Medulla oblongata (tissue), 1 donor: ENCODE data around the gene C1RL.

Experiments
- DNase-seq: peaks from one replicate; pipeline ENCODE4 v3.0.0-alpha.2; 2015; ENCODE audit errors: extremely low spot score

The C1RL gene

DNA sequence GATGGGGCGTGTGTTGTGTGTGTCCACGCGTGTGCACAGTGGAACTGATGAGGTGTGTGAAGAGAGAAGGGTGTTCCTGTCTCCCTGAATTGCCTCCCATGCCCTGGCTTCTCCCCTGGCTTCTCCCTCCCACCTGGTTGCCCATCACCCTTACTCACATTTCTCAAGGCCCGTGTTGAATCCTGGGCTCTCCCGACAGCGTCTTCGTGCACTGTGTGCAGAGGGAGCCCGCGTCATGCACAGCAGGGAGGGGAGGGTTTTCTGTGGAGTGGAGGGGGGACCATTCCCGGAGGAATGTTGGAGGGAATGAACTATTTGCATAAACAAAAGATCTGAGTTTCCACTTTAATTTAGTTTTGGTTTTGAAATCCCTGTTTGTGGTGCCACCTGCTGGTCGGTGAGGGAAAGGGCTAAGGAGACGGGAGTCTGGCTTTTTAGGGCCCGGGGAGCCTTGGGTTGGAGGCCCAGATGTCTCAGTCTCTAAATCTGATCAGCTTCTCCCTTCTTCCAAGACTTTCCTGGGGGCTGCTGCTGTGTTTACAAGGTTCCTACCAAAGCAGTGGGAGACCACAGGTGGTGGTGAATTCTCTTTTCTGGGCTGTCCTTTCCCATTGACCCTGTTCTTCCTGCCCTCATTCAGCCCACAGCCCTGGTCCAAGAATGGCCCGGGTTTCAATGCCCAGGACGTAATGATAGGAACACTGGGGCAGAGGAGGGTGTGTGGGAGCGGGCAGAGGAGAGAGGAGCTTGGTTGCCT lies 16.6 kb downstream of the C1RL start, which contains the start of gene C1R:
C1R (minus strand) TSS at position 217 of the 757 bp plus-strand sequence; CDS start at position 160, 57 bp downstream.
- peak; percentile 77 for DNase-seq

DNA sequence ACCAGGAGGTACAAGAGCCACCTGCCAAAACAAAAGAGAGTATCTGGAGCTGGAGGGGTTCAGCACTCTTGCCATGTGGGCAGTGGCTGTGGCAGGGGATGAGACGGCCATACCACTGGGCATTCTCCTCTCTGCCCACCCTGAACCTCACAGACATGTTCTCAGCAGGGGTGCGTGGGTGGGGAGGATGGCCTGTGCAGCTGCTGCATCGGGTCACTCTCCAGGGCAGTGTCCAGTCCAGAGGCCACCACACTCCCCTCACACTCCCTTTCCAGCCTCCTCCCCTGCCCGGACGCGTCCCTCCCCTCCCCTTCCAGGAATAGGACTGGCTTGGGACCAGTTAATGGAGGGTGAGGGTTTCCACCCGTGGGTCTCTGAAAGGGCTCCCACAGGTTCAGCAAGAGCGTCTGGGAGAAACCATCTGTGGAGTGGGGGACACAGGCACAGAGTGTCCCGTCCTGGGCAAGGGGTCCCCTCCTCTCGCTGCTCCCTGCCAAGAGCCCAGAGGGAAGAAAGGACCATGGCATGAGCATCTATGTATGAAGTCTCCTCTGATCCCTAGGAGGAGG lies 17.3 kb downstream of the C1RL start:
- no peak for DNase-seq

DNA sequence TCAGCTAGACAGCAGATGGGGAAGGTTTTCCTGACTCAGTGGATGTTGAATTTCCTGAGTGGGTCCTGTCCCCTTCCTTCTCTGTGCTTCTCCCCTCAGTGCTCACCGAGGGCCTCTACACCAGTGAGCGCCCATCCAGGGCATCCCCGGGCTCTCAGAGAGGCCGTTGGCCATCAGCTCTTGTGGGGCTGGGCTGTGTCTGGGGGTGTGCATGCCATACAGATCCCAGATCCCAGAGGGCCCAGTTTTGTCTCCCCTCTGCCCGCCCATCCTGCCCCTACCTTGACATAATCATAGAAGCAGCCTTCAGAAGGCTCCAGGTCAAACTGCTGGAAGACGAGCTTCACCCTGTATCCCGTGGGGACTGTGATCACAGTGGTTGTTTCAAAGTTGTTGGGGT lies 17.8 kb downstream of the C1RL start:
- DNase-seq: no peak

DNA sequence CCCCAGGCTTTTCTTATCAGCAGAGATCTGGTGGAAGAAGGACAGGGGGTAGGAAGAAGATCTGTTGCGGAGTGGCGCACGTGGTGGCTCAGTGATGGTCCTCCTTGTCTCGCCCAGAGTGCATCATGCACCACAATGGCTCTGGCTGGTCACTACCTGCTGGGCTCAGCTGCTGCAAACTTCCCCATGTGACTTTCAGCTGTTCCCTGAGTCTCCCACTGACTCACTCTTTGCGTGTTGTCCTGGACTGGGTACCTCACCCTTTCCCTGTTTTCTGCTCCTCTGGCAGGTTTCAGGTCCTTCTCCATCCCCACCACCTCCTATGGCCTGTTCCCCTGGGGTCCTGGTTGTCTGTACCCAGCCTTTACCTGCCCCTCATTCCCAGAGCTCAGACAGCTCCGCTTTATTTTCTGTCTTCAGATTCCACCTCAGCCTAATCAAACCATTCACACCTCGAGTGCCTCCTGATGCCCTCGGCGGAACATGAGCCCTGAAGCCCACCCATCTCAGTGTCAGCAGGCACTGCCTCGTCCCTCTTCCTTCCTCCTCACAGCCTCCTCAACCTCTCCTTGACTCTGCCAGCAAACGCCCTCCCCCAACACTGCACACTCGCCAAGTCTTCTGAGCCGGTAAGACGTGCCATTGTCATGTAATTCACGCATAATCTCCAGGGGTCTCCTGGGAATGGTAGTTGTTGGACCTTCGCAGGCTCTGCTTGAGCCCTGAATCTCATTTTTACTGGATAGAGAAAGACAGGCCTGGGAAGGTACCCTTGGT lies 18.6 kb downstream of the C1RL start:
- no peak for DNase-seq

DNA sequence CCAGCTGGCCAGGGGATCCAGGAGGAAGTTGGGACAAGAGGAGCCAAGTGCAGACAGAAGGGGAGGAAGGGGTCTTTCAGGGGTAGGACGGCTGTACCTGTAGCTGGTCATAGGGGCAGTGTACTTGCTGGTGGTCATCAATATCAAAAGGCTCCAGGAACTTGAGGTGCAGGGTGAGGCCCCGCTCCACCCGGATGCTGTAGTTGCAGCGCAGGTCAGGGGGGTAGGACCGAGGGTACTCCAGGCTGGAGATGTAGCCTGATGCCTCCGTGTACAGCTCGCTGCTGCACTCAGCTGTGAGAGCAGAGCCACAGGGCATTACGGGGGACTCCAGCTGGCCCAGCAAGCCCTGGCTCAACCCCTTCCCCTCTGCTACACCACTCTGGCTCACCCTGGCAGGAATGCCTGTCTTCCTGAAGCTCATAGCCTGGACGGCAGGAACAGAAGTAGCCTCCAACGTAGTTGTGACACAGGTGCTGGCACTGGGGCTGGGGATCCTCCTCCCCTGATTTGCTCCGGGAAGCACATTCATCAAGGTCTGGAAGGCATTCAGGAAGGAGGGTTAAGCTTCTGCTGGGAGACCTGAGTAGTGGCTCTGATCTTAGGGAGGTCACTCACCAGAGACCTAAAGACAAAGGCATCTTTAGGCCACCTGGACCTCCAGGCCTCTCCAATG lies 19.7 kb downstream of the C1RL start:
- no peak for DNase-seq

DNA sequence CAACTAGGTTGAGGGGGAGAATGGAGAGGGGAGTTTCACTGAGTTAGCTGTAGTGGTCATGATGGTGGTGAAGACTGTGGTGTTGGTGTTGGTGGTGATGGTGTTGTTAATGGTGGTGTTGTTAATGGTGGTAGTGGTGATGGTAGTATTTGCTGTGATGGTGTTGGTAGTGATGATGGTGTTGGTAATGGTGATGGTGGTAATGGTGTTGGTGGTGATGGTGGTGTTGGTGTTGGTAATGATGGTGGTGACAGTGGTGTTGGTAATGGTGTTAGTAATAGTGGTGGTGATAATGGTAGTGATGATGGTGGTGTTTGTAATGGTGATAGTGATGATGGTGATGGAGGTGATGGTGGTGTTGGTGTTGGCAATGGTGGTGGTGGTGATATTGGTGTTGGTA lies 25.9 kb downstream of the C1RL start:
- DNase-seq: no peak

DNA sequence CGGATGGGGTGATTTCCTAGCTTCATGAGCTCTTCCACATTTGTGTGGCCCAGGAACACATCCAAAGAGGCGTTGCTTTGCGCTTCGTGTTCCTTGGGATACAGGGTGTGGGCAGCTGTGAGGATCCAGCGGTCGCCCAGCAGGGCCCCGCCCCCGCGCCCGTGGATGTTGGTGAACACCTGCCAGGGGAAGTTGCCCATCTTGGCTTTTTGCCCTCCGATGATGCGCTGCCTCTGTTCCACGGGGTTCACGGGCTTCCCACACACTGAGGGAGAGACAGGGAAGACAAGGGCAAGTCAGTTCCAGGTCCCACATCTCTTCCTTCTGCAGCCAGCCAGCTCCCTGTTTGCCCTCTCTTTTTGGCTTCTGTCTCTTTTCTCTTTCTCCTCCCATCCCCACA lies 28.0 kb downstream of the C1RL start:
- no peak for DNase-seq

DNA sequence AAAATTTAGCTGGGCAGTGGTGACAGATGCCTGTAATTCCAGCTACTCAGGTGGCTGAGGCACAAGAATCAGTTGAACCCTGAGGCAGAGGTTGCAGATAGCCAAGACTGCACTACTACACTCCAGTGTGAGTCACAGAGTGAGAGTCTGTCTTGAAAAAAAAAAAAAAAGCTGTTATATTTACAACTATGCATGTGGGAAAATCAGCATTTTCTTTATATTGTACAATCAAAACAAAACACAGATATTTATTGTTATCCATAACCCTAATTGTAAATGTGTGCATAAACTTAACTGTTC lies 29.2 kb downstream of the C1RL start:
- DNase-seq: no peak

DNA sequence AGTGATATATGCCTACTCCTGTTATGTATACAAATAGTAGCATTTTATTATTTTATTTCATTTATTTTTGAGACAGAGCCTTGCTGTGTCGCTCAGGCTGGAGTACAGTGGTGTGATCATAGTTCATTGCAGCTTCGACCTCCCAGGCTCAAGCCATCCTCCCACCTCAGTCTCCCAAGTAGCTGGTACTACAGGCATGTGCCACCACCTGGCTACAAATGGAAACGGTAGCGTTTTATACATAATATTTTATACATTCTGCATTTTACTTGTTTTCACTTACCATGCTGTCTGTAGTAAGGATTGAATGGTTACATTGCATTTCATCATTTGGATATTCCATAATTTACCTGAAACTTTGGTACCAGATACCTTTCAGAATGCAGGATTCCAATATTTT lies 30.9 kb downstream of the C1RL start:
- DNase-seq: no peak

DNA sequence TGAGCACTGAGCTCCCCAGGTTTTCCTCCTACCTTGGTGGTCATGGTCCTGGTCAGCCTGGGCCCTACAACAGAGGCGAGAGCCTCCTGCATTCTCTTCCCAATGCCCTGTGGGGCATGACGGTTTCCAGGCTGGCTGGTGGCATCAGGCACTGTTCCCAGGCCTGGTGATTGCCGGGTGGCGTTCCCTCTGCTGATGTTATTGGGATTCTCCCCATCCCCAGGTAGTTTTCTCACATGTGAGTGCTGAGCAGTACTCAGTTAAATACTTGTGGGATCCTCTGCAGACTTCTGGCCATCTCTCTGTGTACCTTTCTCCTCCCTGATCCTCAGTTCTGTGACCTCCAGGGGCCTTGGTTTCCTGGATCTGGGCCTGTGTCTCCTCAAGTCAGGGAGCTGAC lies 32.5 kb downstream of the C1RL start:
- DNase-seq: no peak

DNA sequence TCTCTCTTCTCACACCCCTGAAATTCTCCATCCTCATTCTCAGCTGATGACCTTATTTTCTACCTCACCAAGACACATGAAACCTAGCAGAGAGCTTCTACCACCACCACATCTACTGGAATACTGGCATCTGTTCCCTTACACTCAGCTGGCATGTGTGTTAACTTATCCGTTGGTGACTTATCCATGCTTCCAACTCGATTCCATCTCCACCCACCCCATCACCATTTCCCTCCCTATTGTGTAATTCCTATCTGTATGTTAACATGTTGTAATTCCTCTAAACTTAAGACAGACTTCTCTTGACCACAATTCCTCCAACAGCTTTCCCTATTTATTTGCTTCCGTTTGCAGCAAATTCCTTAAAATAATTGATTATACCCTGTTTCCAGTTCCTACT lies 33.1 kb downstream of the C1RL start:
- DNase-seq: no peak

DNA sequence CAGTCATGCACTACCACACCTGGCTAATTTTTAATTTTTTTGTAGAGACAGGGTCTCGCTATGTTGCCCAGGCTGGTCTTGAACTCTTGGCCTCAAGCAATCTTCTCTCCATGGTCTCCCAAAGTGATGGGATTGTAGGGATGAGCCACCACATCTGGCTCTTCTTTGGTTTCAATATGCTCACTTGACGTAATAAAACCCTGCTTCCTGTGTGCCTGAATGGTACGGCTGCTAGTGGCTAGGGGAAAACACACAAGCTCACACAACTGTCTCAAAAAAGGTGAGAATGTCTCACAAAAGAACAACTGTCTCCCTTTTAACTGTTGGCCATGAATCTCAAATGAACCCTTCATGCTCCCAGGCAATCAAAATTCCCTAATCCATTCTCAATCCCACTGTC lies 33.5 kb downstream of the C1RL start:
- no peak for DNase-seq

DNA sequence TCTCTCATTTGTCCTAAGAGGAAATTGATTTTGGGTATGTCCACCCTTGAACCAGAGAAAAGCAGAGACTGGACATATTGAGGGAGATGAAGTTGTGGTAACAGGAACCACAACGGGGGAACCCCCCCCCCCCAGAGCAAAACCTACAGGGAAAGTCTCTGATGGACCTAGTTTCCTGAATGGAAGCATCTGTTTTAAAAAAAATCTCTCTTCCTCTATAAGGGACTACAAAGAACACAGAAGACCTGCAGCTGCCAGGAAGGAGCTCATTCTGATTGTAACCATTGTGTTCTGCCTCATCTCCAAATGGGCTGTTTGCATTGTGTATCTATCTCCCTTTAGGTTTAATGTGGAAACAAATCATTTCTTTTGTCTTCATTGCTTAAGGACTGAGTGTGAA lies 35.1 kb downstream of the C1RL start:
- DNase-seq: no peak

DNA sequence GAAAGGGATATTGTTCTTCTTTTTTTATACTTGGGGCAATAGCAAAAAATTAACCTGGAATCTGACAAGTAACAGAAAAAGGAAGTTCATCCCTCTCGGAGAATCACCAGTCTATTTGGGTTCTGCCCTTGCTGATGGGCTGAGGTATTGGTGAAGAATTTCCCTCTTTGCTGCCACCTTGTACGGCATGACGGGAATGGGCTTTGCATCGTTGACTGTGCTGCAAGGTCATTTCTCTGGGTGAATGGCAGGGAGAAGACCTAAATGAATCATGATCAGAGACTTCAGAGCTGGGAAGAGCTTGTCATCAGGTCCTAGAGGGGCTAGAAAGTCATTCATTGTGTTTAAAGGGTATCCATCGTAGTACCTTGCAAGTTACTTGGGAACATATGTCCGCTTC lies 36.5 kb downstream of the C1RL start:
- no peak for DNase-seq

DNA sequence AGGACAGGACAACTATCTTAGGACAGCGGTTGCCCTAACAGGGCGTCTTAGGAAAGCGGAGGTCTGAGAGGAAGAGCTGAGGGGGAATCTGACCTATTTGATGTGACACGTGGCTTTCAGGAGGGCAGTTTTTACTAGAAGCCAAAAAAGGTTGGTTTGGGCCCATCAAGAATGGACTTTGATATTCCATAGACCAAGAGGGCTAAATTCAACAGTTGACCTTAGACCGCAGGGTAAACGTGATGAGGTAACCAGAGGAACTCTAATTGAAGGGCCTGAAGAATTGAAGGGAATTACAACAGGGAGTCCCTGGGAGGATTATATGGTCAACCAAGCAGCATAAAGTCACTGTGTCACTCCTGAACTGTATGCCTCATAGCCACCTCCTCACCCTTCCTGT lies 37.0 kb downstream of the C1RL start:
- no peak for DNase-seq

DNA sequence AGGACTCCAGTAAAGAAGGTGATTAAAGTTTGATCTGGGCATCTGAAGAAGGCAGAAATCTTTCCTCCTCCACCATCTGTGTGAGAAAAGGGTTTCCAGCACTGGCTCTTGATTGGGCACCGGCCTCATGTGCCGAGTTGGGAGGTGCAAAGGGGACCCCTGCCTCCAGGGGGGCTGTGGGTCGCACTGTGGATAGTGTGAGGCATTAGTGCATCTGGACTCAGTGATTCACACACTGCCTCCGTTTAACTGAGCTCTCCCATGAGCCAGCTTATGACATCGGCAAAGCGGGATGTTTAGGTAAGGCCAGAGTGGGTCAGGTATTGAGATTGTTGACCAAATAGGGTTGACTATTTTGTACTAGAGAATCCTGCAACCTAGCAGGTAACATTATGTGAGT lies 39.6 kb downstream of the C1RL start:
- DNase-seq: no peak

DNA sequence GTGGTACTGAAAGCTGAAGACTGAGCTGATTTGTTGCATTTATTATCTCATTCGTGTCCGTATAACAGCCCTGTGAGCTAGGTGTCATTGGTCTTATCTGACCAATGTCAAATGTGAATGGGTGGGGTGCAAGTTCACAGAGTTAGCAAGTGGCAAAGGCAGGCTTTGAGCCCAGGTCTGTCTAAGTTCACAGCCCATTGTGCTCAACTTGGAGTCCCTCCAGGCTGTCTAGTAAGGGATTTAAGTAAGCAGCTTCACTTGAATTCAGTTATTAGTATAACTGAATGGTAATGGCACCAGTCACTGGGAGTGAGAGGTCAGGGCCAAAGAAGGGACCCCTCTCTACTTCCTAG lies 40.0 kb downstream of the C1RL start:
- no peak for DNase-seq

DNA sequence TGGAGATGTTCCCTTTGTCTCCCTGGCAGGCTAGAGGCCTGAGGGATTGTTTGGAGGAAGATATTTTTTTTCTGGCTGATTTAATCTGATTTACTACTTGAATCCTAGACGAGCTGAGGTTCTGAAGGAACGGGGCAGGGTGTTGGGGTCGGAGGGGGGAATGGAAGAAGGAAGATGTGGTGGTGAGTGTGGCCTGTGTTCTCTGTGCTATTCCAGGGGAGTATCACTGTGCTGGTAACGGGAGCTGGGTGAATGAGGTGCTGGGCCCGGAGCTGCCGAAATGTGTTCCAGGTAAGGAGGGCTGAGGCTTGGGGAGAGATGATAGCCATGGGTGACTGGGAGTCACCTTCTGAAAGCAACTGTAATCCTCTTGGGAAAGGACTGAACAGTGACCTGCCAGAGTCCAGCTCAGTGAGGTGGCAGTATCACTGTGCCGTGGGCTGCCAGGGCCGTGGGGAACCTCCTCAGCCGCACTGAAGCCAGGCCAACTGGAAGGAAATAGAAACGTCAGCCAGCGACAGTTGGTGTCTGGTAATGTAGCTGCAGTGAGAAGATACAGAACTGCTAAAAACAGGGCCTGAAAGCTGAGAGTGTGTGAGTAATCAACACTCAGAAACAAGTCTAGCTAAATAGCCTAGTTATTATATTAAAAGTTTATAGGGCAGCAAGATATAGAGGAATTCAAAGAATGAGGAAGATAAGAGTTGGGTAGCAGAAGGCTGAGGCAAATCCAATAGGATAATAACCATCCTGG lies 40.6 kb downstream of the C1RL start:
- DNase-seq: no peak

DNA sequence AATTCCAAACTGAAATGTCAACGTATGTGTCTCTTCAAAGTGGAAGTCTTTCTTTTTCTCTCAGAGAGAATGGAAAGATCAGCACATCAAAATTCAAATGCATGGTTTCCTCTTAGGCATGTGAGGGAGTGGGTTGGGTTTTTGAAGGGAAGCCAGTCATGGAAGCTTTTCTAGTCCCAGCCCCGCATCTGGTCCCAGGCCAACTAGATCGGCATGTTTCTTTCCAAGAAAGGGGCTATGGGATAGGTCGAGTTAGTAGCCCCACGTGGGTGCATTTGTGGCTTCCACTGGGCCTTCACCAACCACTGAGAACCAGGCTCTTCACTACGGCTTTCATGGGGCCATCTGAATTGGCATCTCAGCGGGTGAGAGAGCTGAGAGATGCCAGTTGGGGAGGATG lies 41.9 kb downstream of the C1RL start:
- DNase-seq: no peak

DNA sequence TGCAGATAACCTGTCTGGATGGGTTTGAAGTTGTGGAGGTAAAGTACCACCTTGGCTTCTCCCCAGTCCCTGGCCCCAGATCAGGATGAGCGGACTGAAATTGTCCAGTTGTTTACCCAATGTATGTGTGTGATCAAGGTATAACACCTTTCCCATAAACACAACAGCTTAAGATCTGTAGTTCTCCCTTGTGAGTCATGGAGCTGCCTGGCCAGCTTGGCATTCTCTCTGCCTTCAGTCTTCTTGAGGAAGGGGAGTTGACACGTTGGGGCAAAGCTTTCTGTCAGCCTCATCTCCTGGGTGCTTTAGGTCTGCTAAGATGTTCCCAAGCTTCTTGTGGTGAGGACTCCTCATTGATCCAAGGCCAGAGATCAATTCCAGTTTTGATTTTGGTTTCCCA lies 42.4 kb downstream of the C1RL start:
- no peak for DNase-seq

DNA sequence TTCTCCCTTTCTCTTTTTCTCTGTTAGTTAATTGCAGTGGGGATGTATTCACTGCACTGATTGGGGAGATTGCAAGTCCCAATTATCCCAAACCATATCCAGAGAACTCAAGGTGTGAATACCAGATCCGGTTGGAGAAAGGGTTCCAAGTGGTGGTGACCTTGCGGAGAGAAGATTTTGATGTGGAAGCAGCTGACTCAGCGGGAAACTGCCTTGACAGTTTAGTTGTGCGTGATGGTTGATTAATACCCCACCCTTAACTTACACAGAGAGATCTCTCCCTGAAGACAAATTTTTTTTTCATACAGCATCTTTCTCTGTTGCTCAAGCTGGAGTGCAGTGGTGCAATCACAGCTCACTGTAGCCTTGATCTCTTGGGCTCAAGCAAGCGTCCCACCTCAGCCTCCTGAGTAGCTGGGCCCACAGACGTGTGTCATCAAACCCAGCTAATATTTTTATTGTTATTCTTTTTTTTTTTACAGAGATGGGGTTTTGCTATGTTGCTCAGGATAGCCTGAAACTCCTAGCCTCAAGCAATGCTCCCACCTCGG lies 43.9 kb downstream of the C1RL start:
- DNase-seq: no peak

DNA sequence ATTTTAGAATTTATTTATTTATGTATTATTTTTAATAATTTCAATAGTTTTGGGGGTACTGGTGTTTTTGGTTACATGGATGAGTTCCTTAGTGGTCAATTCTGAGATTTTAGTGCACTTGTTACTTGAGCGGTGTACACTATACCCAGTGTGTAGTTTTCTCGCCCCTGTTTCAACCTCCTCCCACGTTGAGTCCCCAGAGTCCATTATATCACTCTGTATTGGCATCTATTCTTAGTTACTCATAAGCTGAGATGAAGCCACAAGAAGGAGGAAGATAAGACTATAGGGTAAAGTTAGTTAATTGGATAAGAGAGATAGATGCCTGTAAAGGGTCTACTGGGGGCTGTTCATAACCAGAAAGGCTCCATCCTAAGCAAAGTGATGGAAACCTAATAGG lies 44.5 kb downstream of the C1RL start:
- no peak for DNase-seq
